ENCODE results near the gene PLXDC2.

PLXDC2 gene

DNA sequence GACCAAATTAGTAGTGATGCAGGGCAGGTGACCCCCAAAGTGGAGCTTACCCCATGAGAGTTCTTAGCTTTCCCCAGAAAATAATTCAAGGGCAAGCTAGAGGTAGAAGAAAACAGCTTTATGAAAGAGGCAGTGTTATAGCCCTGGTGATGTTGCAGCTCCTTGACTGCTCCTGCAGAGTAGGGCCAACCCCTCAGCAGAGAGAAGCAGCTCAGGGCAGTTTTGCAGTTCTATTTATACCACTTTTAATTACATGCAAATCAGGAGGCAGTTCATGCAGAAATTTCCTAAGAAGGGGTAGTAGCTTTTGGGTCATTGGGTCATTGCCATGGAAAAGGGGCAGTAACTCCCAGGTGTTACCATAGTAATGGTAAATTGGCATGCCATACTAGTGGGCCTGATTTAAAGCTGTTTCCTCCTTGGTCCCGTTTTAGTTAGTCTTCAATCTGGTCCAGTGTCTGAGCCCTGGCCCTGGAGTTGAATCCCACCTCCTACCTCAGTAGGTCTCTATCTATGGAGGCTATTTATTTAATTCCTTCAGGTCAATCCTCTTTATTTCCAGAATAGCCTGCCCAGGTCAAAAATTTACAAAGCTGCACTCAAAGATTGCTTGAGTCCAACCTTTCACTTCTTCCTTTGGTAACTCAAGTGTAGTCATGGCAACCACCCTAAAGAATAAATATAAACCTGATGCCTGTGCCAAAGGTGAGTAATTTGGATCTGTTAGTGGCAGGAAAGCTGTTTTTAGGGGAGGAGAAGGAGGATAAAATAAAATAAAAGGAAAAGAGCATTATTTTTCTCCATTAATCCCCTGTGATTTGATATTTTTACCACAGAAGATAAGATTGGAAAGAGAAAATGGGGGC is 29.5 kb downstream of the PLXDC2 start:
- H3K9ac ChIP-seq (ENCODE audit: low read depth, low read length), result no peak overlapping the region
- no peaks in the 10 kb centered on the region for H3K4me1 ChIP-seq (ENCODE audit: insufficient read depth, low read length)
- ATAC-seq (ENCODE audit: insufficient read depth, low read depth) (no peak), DNase-seq (no peak)
- TF ChIP-seq, protein P1, sequence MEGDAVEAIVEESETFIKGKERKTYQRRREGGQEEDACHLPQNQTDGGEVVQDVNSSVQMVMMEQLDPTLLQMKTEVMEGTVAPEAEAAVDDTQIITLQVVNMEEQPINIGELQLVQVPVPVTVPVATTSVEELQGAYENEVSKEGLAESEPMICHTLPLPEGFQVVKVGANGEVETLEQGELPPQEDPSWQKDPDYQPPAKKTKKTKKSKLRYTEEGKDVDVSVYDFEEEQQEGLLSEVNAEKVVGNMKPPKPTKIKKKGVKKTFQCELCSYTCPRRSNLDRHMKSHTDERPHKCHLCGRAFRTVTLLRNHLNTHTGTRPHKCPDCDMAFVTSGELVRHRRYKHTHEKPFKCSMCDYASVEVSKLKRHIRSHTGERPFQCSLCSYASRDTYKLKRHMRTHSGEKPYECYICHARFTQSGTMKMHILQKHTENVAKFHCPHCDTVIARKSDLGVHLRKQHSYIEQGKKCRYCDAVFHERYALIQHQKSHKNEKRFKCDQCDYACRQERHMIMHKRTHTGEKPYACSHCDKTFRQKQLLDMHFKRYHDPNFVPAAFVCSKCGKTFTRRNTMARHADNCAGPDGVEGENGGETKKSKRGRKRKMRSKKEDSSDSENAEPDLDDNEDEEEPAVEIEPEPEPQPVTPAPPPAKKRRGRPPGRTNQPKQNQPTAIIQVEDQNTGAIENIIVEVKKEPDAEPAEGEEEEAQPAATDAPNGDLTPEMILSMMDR (IDR thresholded peaks at IDR 0.05; ENCODE audit: borderline replicate concordance, extremely low read depth, low read length, poor library complexity, severe bottlenecking), result no peak
- no peak for TF ChIP-seq EZH2 (IDR thresholded peaks at IDR 0.05; ENCODE audit: borderline replicate concordance, low read depth, low read length, severe bottlenecking)
- no peaks in the 10 kb centered on the region for H4K20me1 ChIP-seq (ENCODE audit: insufficient read depth, low read length)
- H3K27ac ChIP-seq (ENCODE audit: low read length), result no peak overlapping the region
- H3K9me3 ChIP-seq (ENCODE audit: insufficient read depth, low read length, severe bottlenecking), result no peaks in the 10 kb centered on the region
- no peaks in the 10 kb centered on the region for H3K36me3 ChIP-seq (ENCODE audit: insufficient read depth, low read length)
- H3K79me2 ChIP-seq (ENCODE audit: insufficient read depth, low read length), result no peaks in the 10 kb centered on the region
- H3K4me3 ChIP-seq (ENCODE audit: low read depth in 1 of 2, low read length in 2 of 2), result no peak overlapping the region
- H3K4me2 ChIP-seq (ENCODE audit: insufficient read depth, low read length), result no peak overlapping the region
- no peaks in the 10 kb centered on the region for H3K27me3 ChIP-seq (ENCODE audit: insufficient read depth, low read length, poor library complexity)
- H2AFZ ChIP-seq (ENCODE audit: low read depth, low read length), result no peak overlapping the region

DNA sequence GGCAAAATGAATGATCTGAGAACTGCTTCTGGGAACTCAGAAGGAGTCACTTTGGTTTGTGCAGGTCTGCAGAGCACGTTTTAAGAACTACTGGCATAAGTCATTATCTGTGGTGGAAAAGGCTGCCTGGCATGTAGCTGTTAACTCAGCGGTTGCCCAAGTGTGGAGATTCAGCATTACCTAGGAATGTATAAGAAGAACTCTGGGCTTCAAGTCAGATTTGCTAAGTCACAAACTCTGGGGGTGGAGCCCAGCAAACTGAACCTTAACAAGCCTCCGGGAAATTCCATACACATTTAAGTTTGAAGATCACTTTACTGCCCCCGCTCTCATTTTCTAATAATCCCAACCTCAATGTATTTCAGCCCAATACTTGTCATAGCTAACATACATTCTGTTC is 31.1 kb downstream of the PLXDC2 start:
- no peaks in the 10 kb centered on the region for H3K27me3 ChIP-seq (ENCODE audit: insufficient read depth, low read length, poor library complexity)
- no peak for DNase-seq
- no peak overlapping the region for H3K27ac ChIP-seq (ENCODE audit: low read length)
- no peak for ATAC-seq (ENCODE audit: insufficient read depth, low read depth)
- H2AFZ ChIP-seq (ENCODE audit: low read depth, low read length), result no peak overlapping the region
- H3K4me1 ChIP-seq (ENCODE audit: insufficient read depth, low read length), result no peaks in the 10 kb centered on the region
- H3K9ac ChIP-seq (ENCODE audit: low read depth, low read length), result no peak overlapping the region
- H3K4me2 ChIP-seq (ENCODE audit: insufficient read depth, low read length), result no peak overlapping the region
- no peaks in the 10 kb centered on the region for H4K20me1 ChIP-seq (ENCODE audit: insufficient read depth, low read length)
- no peak overlapping the region for H3K4me3 ChIP-seq (ENCODE audit: low read depth in 1 of 2, low read length in 2 of 2)
- H3K9me3 ChIP-seq (ENCODE audit: insufficient read depth, low read length, severe bottlenecking), result no peaks in the 10 kb centered on the region
- H3K79me2 ChIP-seq (ENCODE audit: insufficient read depth, low read length), result no peaks in the 10 kb centered on the region
- no peak for TF ChIP-seq EZH2 (IDR thresholded peaks at IDR 0.05; ENCODE audit: borderline replicate concordance, low read depth, low read length, severe bottlenecking)
- TF ChIP-seq, protein P1 (IDR thresholded peaks at IDR 0.05; ENCODE audit: borderline replicate concordance, extremely low read depth, low read length, poor library complexity, severe bottlenecking), result no peak
- H3K36me3 ChIP-seq (ENCODE audit: insufficient read depth, low read length), result no peaks in the 10 kb centered on the region

DNA sequence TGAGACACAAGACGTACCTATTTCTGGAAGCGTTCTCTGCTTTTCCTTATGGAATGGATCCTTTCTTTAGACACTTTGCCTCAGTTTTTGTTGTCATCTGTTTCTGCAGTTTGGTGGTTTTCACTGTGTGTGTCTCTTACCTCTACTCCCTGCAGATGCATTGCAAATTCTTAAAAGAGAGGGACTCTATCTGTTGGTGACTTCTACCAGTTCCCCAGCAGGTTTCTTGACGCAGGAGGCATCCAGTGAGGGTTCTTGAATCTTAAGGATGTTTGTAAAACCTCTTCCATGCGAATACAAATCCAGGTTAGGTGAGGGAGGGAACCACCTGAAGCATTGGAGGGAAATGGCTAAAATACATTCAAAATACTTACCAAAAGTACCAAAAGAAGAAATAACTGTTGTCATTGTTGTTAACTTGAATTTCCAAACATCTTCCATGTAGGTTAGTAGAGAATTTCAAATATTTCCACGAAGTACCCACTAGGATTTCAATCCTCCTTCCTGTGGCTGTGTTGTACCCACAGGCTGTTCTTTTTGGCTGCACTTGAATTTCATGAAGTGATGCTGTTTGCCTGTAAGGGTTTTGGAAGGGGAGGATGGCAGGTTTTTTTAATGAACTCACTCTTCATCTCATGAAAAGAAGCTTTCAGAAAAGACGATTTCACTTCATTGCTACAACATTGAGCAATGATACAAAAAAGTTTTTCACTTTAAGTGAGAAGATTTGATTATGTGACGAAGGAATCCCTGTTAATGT is 32.2 kb downstream of the PLXDC2 start:
- no peaks in the 10 kb centered on the region for H4K20me1 ChIP-seq (ENCODE audit: insufficient read depth, low read length)
- no peak overlapping the region for H2AFZ ChIP-seq (ENCODE audit: low read depth, low read length)
- no peaks in the 10 kb centered on the region for H3K27me3 ChIP-seq (ENCODE audit: insufficient read depth, low read length, poor library complexity)
- TF ChIP-seq EZH2 (IDR thresholded peaks at IDR 0.05; ENCODE audit: borderline replicate concordance, low read depth, low read length, severe bottlenecking), result no peak
- TF ChIP-seq, protein P1 (IDR thresholded peaks at IDR 0.05; ENCODE audit: borderline replicate concordance, extremely low read depth, low read length, poor library complexity, severe bottlenecking), result no peak
- DNase-seq (no peak), ATAC-seq (ENCODE audit: insufficient read depth, low read depth) (no peak)
- no peak overlapping the region for H3K9ac ChIP-seq (ENCODE audit: low read depth, low read length)
- H3K79me2 ChIP-seq (ENCODE audit: insufficient read depth, low read length), result no peaks in the 10 kb centered on the region
- H3K36me3 ChIP-seq (ENCODE audit: insufficient read depth, low read length), result no peaks in the 10 kb centered on the region
- no peak overlapping the region for H3K4me3 ChIP-seq (ENCODE audit: low read depth in 1 of 2, low read length in 2 of 2)
- H3K27ac ChIP-seq (ENCODE audit: low read length), result no peak overlapping the region
- H3K4me2 ChIP-seq (ENCODE audit: insufficient read depth, low read length), result no peak overlapping the region
- H3K9me3 ChIP-seq (ENCODE audit: insufficient read depth, low read length, severe bottlenecking), result no peaks in the 10 kb centered on the region
- no peaks in the 10 kb centered on the region for H3K4me1 ChIP-seq (ENCODE audit: insufficient read depth, low read length)

All from DND-41 (cell line).